KOPT-K1 (cell line): ENCODE measurements around the gene TNN.
"Not testable (repeated sequence)": the region's sequence is repeated elsewhere in the genome, so short reads cannot be mapped to it uniquely, and the experiment has no call there.

Experiments
- H3K27ac ChIP-seq: fragments of 200-600 bp; sonication (generic); 2 replicates; pipeline ENCODE4 v1.5.1; 2016; ENCODE audit warnings: antibody characterized with exemption, mild to moderate bottlenecking, low read depth, low read length; ENCODE audit not compliant: poor library complexity, severe bottlenecking
- H3K36me3 ChIP-seq: fragments of 200-600 bp; sonication (generic); 2 replicates; pipeline ENCODE4 v1.5.1; 2017; ENCODE audit warnings: antibody characterized with exemption, mild to moderate bottlenecking, low read length, moderate library complexity; ENCODE audit not compliant: insufficient read depth
- H3K9me3 ChIP-seq: fragments of 200-600 bp; sonication (generic); 2 replicates; pipeline ENCODE4 v1.5.1; 2017; ENCODE audit warnings: antibody characterized with exemption, low read length, mild to moderate bottlenecking; ENCODE audit not compliant: insufficient read depth, poor library complexity, severe bottlenecking

TNN gene

GRCh38 chr1:175067362-175068106, at the start of gene TNN:
Gene TNN (plus strand): TSS chr1:175067833. CDS start chr1:175077419, 9,586 bp downstream.
- no peaks in the 10 kb centered on the region for H3K9me3 ChIP-seq
- no peaks in the 10 kb centered on the region for H3K36me3 ChIP-seq
- H3K27ac ChIP-seq = no peak within 1 kb of the TSS

- Histone ChIP-seq H3K27ac (no peak overlapping the region), H3K9me3 (no peaks in the 10 kb centered on the region), H3K36me3 (peaks cover 49% of the 10 kb centered on the region)
These were observed 48.1 kb upstream of the TNN start for GRCh38 chr1:175019524-175019923.

- H3K9me3 ChIP-seq = no peaks in the 10 kb centered on the region
- H3K36me3 ChIP-seq = peaks cover 12% of the 10 kb centered on the region
- peak within 1 kb of the TSS; percentile 76 for H3K27ac ChIP-seq
These were observed 44.4 kb upstream of the TNN start, which contains the start of gene MRPS14 for GRCh38 chr1:175023043-175023921. Gene MRPS14 (minus strand): TSS chr1:175023425. CDS start chr1:175023408, 17 bp downstream.

- H3K27ac ChIP-seq = peak overlapping the region; percentile 76
- H3K36me3 ChIP-seq, H3K9me3 ChIP-seq: not testable (repeated sequence)
These were observed 43.8 kb upstream of the TNN start for GRCh38 chr1:175023922-175024242.

GRCh38 chr1:175024773-175025172, 42.9 kb upstream of the TNN start:
- H3K36me3 ChIP-seq = peaks cover 5% of the 10 kb centered on the region; the same call in 1 of the 2 replicates
- no peaks in the 10 kb centered on the region for H3K9me3 ChIP-seq
- H3K27ac ChIP-seq = no peak overlapping the region

GRCh38 chr1:175033953-175034352, 33.7 kb upstream of the TNN start:
- no peaks in the 10 kb centered on the region for H3K9me3 ChIP-seq
- no peaks in the 10 kb centered on the region for H3K36me3 ChIP-seq
- H3K27ac ChIP-seq = no peak overlapping the region

- H3K36me3 ChIP-seq = no peaks in the 10 kb centered on the region
- no peak overlapping the region for H3K27ac ChIP-seq
- no peaks in the 10 kb centered on the region for H3K9me3 ChIP-seq
These were observed 32.9 kb upstream of the TNN start for GRCh38 chr1:175034775-175035174.

GRCh38 chr1:175035865-175036264, 31.8 kb upstream of the TNN start:
- Histone ChIP-seq H3K36me3 (no peaks in the 10 kb centered on the region), H3K27ac (no peak overlapping the region), H3K9me3 (no peaks in the 10 kb centered on the region)

- Histone ChIP-seq H3K36me3 (no peaks in the 10 kb centered on the region), H3K9me3 (no peaks in the 10 kb centered on the region), H3K27ac (no peak overlapping the region)
These were observed 31.2 kb upstream of the TNN start for GRCh38 chr1:175036476-175036875.

GRCh38 chr1:175037416-175037815, 30.2 kb upstream of the TNN start:
- Histone ChIP-seq H3K27ac (no peak overlapping the region), H3K9me3 (no peaks in the 10 kb centered on the region), H3K36me3 (no peaks in the 10 kb centered on the region)

GRCh38 chr1:175040324-175040879, 27.2 kb upstream of the TNN start:
- no peaks in the 10 kb centered on the region for H3K36me3 ChIP-seq
- no peak overlapping the region for H3K27ac ChIP-seq
- no peaks in the 10 kb centered on the region for H3K9me3 ChIP-seq

- Histone ChIP-seq H3K36me3 (no peaks in the 10 kb centered on the region), H3K9me3 (no peaks in the 10 kb centered on the region), H3K27ac (no peak overlapping the region)
These were observed 25.0 kb upstream of the TNN start for GRCh38 chr1:175042650-175043049.

- no peak overlapping the region for H3K27ac ChIP-seq
- H3K36me3 ChIP-seq = no peaks in the 10 kb centered on the region
- no peaks in the 10 kb centered on the region for H3K9me3 ChIP-seq
These were observed 23.8 kb upstream of the TNN start for GRCh38 chr1:175043824-175044223.

- not testable (repeated sequence) for H3K27ac ChIP-seq, H3K36me3 ChIP-seq, H3K9me3 ChIP-seq
These were observed 23.0 kb upstream of the TNN start for GRCh38 chr1:175044591-175044990.

GRCh38 chr1:175045097-175045496, 22.5 kb upstream of the TNN start:
- Histone ChIP-seq H3K36me3 (no peaks in the 10 kb centered on the region), H3K9me3 (no peaks in the 10 kb centered on the region)

More at GRCh38 chr1:175045097-175045496, 22.5 kb upstream of the TNN start:
- H3K27ac ChIP-seq = no peak overlapping the region
